H1 (cell line): Measurements from ENCODE around the gene GBA2. TPM values are rescaled to one million over a fixed set of nuclear protein-coding genes. Genes with fewer than 3 reads are reported as not detected.

Experiments used
- HDAC6 ChIP-seq: IDR thresholded peaks from one replicate; pipeline ENCODE4 v1.7.1; 2012; ENCODE audit warnings: low read depth, mild to moderate bottlenecking, inconsistent platforms, low read length, moderate library complexity
- MAX ChIP-seq: IDR thresholded peaks from 2 replicates; pipeline ENCODE4 v1.6.1; 2012; ENCODE audit warnings: inconsistent platforms
- PHF8 ChIP-seq: fragments of 200-600 bp; sonication (generic); conservative IDR thresholded peaks from 2 replicates; pipeline ENCODE4 v1.7.1; 2012; ENCODE audit warnings: low read depth, mild to moderate bottlenecking, inconsistent platforms, low read length, moderate library complexity
- polyA plus RNA-seq, 7 experiments: library from polyadenylated mRNA; depleted of rRNA in 3 of 7; stranded (reverse) in 5 of 7; unstranded in 2 of 7; fragments of >200 nt in 5 of 7; fragments of 200-250 nt in 2 of 7; gene quantifications; 1 replicate in 5 of 7; 2 replicates in 1 of 7; 4 replicates in 1 of 7; pipeline versions ENCODE4 v1.2.1 to v1.2.3, GENCODE V29; 2011 to 2013; ENCODE audit warnings: missing spikeins in 2 of 7, mixed read lengths in 2 of 7
- total RNA-seq: library from RNA; stranded (reverse); fragmentation: NEBNext Ultra II Directional; extraction: Animal tissue kit (Norgen Biotek cat#: 25700); gene quantifications from 2 replicates; pipeline ENCODE4 v1.2.1, GENCODE V29; 2021

GBA2 gene
- total and polyA plus RNA-seq, 2 of the 8 experiments (the other 6 are each of a cell fraction or from before 2014, with no cell fraction given), result 64.2 to 71.9 TPM

- TF ChIP-seq MAX, result no peak
- TF ChIP-seq HDAC6, result no peak
- TF ChIP-seq PHF8, result no peak
- TF ChIP-seq, all 59 proteins: peak for 0
These were observed 30.1 kb downstream of the GBA2 start (continued) for GRCh38 chr9:35718721-35719511.
